Upper lobe of right lung (tissue), 1 donor: ENCODE data around the gene JMJD4. TPM values are rescaled to one million over a fixed set of nuclear protein-coding genes. Genes with fewer than 3 reads are reported as not detected.

Experiments used
- ATAC-seq: fragments of 200-7000 bp; cut with Tn5 transposase; one replicate; pipeline ENCODE4 v1.9.1; 2020; ENCODE audit warnings: mild to moderate bottlenecking, moderate library complexity
- DNase-seq: peaks from one replicate; pipeline ENCODE4 v3.0.0-alpha.2; 2020
- H3K27ac ChIP-seq: fragments of 200-600 bp; one replicate; pipeline ENCODE4 v1.8.0; 2022
- H3K27me3 ChIP-seq: fragments of 200-600 bp; one replicate; pipeline ENCODE4 v1.8.0; 2022; ENCODE audit warnings: mild to moderate bottlenecking
- H3K36me3 ChIP-seq: fragments of 200-600 bp; one replicate; pipeline ENCODE4 v1.8.0; 2022
- H3K4me1 ChIP-seq: fragments of 200-600 bp; one replicate; pipeline ENCODE4 v1.8.0; 2022
- H3K4me3 ChIP-seq: fragments of 200-600 bp; one replicate; pipeline ENCODE4 v1.8.0; 2022; ENCODE audit warnings: mild to moderate bottlenecking
- H3K9me3 ChIP-seq: fragments of 200-600 bp; one replicate; pipeline ENCODE4 v1.8.0; 2022
- intact Hi-C: fragments of 100-400 bp; cut with DNase I; formaldehyde crosslinking; loops from one replicate; pipeline ENCODE4 v1.11.0; 2022
- total RNA-seq: library from RNA; stranded (reverse); fragmentation: NEBNext Ultra II Directional; extraction: Animal tissue kit (Norgen Biotek cat#: 25700); gene quantifications from one replicate; pipeline ENCODE4 v1.2.1, GENCODE V29; 2021
- TF ChIP-seq, protein P1 (sequence below): fragments of 200-600 bp; IDR thresholded peaks from one replicate; pipeline ENCODE4 v1.8.0; 2022; ENCODE audit warnings: antibody characterized with exemption
- donor health status: DM: no; HTN: yes; CAD: no; lungs with severe emphysema.

Gene JMJD4
- total RNA-seq, 1 donor from 2014 or later = 15.1 TPM

DNA sequence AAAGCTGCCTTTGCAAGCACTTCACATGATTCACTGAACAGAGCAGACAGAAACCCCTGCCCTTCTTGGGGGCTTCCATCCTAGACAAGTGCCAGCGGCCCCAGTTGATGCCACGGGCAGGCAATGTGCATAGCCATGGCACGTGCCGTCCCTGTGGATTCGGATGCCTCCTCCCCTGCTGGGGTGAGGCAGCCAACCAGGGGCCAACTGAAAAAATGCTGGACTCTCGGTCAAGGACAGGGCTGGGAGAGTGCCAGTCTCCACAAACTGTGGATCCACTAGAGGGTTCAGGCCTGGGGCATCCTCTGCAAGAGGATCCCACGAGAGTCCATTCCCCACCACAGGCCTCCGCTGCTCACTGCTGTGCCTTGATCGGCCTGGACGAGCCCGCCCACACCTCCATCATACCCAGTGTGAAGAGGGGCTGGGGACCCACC is 3.8 kb downstream of the JMJD4 start:
- H3K4me3 ChIP-seq = no peak overlapping the region
- peaks cover 20% of the 10 kb centered on the region for H3K36me3 ChIP-seq
- H3K9me3 ChIP-seq = no peaks in the 10 kb centered on the region
- TF ChIP-seq, protein P1, sequence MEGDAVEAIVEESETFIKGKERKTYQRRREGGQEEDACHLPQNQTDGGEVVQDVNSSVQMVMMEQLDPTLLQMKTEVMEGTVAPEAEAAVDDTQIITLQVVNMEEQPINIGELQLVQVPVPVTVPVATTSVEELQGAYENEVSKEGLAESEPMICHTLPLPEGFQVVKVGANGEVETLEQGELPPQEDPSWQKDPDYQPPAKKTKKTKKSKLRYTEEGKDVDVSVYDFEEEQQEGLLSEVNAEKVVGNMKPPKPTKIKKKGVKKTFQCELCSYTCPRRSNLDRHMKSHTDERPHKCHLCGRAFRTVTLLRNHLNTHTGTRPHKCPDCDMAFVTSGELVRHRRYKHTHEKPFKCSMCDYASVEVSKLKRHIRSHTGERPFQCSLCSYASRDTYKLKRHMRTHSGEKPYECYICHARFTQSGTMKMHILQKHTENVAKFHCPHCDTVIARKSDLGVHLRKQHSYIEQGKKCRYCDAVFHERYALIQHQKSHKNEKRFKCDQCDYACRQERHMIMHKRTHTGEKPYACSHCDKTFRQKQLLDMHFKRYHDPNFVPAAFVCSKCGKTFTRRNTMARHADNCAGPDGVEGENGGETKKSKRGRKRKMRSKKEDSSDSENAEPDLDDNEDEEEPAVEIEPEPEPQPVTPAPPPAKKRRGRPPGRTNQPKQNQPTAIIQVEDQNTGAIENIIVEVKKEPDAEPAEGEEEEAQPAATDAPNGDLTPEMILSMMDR = no peak
- ATAC-seq = no peak
- intact Hi-C loops = no loop called here
- H3K27me3 ChIP-seq = no peaks in the 10 kb centered on the region
- no peak for DNase-seq
- H3K4me1 ChIP-seq = peaks cover 35% of the 10 kb centered on the region
- H3K27ac ChIP-seq = no peak overlapping the region

DNA sequence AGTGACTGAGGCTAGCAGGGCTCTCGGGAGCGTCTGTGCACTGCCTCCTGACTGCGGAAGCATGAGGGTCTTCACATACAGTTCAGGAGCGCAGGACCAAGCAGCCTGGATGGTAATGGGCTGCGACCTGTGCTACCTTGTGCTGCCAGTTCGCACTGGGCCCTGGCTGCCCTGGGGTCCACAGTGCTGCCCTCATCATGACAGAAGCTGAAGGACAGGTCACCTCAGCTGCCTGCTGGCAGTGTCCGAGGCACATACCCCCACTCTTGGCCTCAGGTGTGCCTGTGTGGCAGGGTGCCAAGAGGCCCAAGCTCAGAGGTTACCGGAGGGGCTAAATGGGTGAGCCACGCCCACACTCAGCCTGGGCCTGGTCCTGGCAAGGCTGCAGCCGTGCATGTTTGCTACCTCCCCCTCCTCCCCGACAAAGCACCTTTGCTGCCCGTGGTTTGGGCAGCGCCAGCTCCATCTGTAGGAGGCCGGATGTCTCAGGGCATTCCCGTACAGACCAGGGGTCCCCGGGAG is 4.4 kb downstream of the JMJD4 start:
- ATAC-seq (no peak), DNase-seq (no peak)
- no peak overlapping the region for H3K27ac ChIP-seq
- intact Hi-C loops = no loop called here
- no peaks in the 10 kb centered on the region for H3K9me3 ChIP-seq
- peaks cover 20% of the 10 kb centered on the region for H3K36me3 ChIP-seq
- peaks cover 32% of the 10 kb centered on the region for H3K4me1 ChIP-seq
- H3K27me3 ChIP-seq = no peaks in the 10 kb centered on the region
- no peak overlapping the region for H3K4me3 ChIP-seq
- TF ChIP-seq, protein P1 = peak; percentile 2

DNA sequence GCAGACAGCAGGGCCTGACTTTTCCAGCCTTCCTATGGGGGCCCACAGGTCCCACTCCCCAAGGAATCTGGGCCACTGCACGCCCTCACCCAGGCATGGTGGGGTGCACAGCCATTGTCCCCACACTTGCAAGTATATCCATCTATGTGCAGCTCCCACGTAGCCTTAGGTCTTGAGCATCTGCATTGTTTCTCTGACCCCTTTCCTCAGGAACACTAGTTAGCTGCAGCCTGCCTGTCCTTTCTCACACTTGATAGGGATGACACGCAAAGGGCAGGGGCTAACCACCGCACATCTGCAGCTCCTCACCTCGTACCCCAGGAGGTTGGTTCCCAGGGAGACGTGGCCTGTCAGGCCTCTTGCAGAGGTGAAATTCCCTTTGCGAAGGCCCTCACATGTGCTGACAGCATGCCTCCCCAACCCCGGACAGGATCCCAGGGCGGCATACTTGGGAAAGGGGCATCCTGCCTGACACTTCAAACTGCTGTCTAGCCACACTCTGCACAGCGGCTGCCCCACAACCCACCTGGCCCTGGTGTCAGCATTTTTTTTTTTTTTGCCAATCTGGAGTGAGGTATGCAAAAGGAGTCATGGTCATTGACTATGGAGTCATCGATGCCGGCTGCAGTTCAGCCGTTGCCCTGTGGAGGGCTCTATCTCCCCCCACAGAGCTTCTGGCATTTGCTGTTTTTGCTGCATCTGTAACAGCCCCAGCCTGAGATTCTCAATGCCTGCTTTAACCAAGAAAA is 5.0 kb downstream of the JMJD4 start:
- no peak overlapping the region for H3K27ac ChIP-seq
- no peak overlapping the region for H3K4me3 ChIP-seq
- ATAC-seq (peak; percentile 4), DNase-seq (no peak)
- H3K27me3 ChIP-seq = no peaks in the 10 kb centered on the region
- H3K4me1 ChIP-seq = peaks cover 32% of the 10 kb centered on the region
- peaks cover 20% of the 10 kb centered on the region for H3K36me3 ChIP-seq
- intact Hi-C loops = no loop called here
- H3K9me3 ChIP-seq = no peaks in the 10 kb centered on the region
- TF ChIP-seq, protein P1 = peak; percentile 69

DNA sequence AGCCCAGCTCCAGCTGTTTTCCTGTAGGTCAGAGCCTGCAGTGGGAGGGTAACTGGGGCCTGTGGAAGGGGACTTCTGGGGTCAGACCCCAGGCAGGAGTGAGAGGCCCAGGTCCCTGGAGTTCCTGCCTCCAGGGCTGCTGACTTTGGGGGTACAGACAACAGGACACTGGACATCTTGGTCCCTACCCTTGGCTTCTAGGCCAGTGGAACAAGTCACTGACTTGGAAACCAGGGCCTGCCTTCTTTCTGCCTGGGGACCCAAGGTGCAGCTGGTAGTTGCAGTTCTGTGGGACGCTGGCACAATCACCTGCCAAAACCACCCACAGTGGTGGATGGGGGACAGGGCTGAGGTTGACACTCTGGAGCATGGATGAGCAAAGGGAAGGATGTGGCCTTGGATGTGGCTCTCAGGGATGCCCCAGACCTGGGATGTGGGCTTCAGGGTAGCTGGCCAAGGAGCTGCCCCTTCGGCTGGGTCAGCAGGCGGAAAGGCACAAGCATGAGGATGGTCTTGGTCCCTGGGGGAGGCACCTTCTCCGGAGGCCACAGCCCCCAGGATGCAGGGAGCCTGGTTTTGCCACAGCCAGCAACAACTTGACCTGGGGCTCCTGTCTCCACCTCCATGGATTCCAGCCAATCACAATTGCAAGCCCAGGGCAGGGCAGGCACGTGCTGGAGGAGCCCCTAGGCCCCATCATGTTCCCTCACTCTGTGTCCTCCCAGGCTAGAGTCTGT is 5.8 kb downstream of the JMJD4 start:
- no peak for ATAC-seq
- no peak for DNase-seq
- H3K27ac ChIP-seq = peak overlapping the region; percentile 55
- H3K9me3 ChIP-seq = no peaks in the 10 kb centered on the region
- peak overlapping the region; percentile 61 for H3K4me3 ChIP-seq
- TF ChIP-seq, protein P1 = no peak
- H3K4me1 ChIP-seq = peaks cover 30% of the 10 kb centered on the region
- peaks cover 20% of the 10 kb centered on the region for H3K36me3 ChIP-seq
- H3K27me3 ChIP-seq = no peaks in the 10 kb centered on the region
- intact Hi-C loops = no loop called here

DNA sequence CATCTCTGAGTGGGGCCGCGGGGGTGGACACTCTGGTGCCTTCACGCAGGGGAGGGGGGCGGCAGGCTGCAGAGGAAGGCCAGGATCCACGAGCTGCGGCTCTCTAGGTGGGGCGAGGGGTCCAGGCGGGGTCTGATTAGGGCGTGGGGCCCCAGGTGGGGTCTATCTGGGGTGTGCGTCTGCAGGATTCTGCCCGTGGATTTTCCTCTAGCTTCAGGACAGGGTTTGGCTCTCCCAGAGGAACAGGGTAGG is 6.3 kb downstream of the JMJD4 start:
- no peaks in the 10 kb centered on the region for H3K9me3 ChIP-seq
- no peaks in the 10 kb centered on the region for H3K27me3 ChIP-seq
- intact Hi-C loops = no loop called here
- no peak for DNase-seq
- peak overlapping the region; percentile 61 for H3K4me3 ChIP-seq
- peak overlapping the region; percentile 55 for H3K27ac ChIP-seq
- peaks cover 20% of the 10 kb centered on the region for H3K36me3 ChIP-seq
- peak; percentile 7 for ATAC-seq
- peaks cover 26% of the 10 kb centered on the region for H3K4me1 ChIP-seq
- TF ChIP-seq, protein P1 = no peak
